ENCODE measurements around the gene SYT6.

Gene SYT6

GRCh38 chr1:114117654-114118053, 36.0 kb downstream of the SYT6 start:
- DNase-seq (ENCODE audit: low read depth): no peak

- DNase-seq (ENCODE audit: low read depth): no peak
These were observed 37.6 kb downstream of the SYT6 start for GRCh38 chr1:114116086-114116485.

- no peak for DNase-seq (ENCODE audit: low read depth)
These were observed 39.2 kb downstream of the SYT6 start for GRCh38 chr1:114114185-114115094.

DNA sequence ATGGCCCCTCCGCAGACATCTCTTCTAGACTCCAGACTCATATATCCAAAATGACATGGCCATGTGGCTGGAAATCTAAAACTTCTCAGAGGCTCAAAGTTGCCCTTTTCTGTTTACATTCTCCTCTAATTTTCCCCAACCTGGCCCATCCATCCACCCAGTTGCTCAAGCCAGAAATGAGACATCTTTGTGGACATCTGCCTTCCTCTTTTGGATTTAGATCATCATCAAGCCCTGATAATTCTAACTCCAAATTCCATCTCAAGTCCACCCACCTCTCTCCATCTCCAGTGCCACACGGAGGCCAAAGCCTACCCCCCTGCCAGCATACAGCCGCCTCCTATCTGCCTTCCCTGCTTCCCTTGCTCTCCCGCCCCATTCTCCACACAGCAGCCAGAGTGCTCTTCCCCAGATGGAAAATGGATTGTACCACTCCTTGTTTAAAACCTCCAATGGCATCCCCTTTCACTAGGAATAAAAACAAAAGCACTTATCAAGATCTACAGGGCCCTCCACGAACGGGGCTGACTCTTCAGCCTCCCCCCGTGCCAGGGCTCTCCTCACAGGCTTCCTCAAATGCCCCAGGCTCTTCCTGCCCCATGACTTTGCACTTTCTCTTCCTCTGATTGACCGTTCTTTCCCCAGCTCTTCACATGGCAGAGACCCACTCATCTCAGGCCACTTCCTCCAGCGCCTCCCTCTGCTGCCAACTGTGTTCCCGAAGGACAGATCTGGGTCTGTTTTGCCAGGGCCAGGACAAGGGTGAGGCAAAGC, 40.1 kb downstream of the SYT6 start:
- no peak for DNase-seq (ENCODE audit: low read depth)

DNA sequence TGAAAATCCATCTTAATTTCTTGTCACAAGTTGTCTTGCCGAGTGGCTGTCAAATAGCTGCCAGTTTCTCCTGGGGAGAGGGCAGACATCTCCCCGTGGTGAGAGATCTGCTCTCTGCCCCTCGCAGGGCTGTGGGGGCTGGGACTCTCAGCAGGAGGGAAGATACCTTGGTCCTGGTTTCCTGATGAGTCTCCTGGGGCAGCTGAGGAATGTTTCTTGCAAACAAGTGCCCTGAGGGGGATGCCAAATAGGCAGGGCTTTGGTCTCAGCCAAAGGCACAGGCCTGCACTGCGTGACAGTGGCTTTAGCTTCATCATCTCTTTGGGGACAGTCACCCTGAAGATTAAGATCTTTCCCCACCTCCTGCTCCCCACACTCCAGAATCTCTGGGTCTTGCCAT, 40.9 kb downstream of the SYT6 start:
- no peak for DNase-seq (ENCODE audit: low read depth)

DNA sequence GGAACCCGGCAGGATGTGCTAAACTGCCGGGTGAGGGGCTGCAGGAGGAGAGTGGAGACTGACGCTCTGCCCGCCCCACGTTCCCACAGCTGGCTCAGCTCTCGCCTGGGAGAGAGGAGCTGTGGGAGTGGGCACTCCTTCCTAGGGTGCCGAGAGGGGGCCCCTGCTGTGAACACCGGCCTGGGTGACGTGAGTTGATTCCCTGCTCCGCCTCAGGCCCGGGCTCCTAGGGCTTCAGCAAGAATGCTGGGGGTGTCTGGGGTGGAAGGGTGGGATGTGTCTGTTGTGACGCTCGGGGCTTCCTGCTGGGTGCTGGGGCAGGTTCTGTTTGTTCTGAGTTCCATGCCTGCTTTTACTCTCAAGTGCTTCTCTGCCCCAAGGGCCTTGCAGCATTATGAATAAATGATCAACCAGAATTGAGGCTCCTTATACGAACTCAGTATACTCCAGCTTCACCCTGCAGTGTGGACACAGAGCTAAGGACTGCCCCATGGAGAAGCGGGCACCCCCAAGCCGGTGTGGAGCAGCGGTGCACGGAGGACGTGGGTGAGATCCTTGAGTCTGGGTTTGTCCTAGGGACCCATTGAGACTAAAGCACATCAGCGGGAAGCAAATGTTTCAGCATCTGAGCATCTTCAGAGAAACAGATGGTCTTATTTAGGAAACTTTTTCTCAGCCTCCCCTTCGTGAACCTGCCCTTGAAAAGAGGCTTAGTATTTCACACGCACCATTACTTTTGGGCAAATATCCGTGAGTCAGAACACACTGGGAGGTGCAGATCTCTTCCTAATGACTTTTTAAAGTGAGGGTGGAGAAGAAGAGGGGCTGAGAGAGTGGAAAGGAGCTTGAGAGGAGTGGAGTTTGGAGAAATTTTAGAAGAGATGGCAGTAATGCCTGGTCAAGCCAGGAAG, 41.7 kb downstream of the SYT6 start:
- DNase-seq (ENCODE audit: low read depth): no peak

GRCh38 chr1:114109981-114110380, 43.7 kb downstream of the SYT6 start:
- no peak for DNase-seq (ENCODE audit: low read depth)

GRCh38 chr1:114108751-114109255, 44.9 kb downstream of the SYT6 start:
- no peak for DNase-seq (ENCODE audit: low read depth)

GRCh38 chr1:114107474-114108435, 45.9 kb downstream of the SYT6 start:
- no peak for DNase-seq (ENCODE audit: low read depth)

DNA sequence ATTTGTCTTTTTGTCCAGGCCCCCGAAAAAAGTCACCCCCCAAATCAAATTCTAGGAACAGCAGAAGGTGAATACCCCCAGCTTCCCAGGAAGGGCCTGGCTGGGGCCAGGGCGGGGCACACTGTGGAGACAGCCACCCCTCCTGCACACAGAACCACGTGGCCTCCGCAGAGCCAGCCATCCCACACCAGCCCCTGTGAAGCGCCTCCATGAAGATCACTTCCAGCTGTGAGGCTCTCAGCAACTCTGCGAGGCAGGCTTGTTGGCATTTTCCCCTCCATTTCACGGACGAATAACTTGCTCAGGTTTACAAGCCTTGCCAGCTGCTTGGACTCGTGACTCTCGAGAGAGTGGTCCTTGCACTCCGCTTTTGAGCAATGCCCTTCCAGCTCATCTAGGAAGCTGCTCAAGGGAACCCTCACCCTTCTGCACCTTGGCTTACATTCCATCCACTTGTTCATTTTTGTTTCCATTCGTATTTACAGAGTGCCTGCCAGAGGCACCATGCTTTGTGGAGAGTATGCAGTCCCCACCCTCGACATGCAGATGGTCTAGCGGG, 48.2 kb downstream of the SYT6 start:
- DNase-seq (ENCODE audit: low read depth): no peak

DNA sequence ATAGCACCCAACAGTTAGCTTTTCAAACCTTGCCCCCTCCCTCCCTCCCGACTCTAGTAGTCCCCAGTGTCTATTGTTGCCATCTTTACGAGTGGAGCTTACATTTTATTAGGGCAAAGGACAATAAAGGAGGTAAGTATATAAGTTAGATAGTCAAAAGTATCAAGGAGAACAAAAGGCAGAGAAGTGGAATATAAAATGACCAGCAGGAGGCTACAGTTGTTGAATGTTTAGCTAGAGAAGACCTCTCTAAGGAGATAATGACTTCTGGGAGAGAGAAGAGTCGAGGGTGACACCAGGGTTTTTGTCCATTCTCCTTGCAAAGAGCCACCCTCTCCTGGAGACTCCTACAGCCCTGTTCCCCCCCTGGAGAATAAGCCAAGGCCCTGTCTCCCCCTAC, 48.7 kb downstream of the SYT6 start:
- no peak for DNase-seq (ENCODE audit: low read depth)

DNA sequence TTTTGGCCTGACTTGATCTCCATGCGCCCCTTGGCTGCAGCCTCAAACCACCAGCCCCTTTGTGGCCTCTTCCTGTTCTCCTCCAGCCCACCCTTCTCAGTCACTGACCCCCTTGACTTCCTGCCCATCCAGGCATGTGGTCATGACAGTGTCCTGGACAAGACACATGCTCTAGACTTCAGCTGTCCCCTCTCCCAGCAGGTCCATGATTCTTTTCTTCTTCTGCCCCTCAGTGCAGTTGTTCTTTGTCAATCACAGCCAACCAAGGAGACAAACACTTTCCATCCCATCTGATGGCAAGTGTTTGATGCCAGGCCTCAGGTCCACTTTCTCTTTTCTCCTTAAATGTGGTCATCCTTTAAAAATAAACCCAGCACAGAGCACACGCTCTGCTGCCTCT, 49.7 kb downstream of the SYT6 start:
- no peak for DNase-seq (ENCODE audit: low read depth)

- no peak for DNase-seq (ENCODE audit: low read depth)
These were observed 51.5 kb downstream of the SYT6 start for GRCh38 chr1:114102136-114102535.

- no peak for DNase-seq (ENCODE audit: low read depth)
These were observed 53.5 kb downstream of the SYT6 start for GRCh38 chr1:114100148-114100547.

GRCh38 chr1:114099268-114099667, 54.4 kb downstream of the SYT6 start:
- no peak for DNase-seq (ENCODE audit: low read depth)

DNA sequence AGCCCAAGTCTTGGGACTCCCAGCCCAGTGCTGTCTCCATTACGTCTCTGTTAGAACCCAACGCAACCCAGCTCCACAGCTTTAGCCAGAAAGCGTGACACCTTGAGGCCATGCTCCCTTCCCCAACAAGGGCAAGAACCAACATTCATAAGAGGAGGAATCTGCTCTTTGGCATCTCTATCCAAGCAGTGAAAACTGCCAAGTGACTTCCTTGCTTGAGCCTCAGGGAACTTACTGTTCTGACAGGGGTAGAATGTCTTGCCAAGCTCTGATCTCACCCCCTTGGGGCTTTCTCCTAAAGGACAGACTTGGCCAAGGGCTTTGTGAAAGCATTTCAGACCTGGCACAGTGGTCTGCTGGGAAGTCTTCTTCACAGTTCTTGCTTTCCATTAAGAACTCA, 56.6 kb downstream of the SYT6 start:
- DNase-seq (ENCODE audit: low read depth): no peak

DNA sequence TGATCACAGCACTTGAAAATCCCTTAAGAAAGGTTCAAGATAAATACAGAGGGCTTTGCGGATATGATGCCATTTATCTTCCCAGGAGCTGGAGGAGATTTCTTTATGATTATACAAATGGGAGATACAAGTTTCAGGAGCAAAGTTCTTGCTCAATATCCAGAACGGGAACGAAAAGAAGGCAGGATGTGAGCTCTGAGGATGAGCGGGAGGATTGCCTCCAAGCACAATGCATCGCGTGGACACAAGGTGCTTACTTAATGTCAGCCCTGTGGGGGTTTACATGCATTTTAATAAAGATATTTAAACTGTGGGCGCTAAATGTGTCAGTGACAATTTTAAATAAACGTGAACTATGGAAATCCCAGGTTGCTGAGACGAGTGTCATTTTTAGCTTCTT, 59.0 kb downstream of the SYT6 start:
- DNase-seq (ENCODE audit: low read depth): no peak

GRCh38 chr1:114094363-114094634, 59.4 kb downstream of the SYT6 start:
- no peak for DNase-seq (ENCODE audit: low read depth)

DNA sequence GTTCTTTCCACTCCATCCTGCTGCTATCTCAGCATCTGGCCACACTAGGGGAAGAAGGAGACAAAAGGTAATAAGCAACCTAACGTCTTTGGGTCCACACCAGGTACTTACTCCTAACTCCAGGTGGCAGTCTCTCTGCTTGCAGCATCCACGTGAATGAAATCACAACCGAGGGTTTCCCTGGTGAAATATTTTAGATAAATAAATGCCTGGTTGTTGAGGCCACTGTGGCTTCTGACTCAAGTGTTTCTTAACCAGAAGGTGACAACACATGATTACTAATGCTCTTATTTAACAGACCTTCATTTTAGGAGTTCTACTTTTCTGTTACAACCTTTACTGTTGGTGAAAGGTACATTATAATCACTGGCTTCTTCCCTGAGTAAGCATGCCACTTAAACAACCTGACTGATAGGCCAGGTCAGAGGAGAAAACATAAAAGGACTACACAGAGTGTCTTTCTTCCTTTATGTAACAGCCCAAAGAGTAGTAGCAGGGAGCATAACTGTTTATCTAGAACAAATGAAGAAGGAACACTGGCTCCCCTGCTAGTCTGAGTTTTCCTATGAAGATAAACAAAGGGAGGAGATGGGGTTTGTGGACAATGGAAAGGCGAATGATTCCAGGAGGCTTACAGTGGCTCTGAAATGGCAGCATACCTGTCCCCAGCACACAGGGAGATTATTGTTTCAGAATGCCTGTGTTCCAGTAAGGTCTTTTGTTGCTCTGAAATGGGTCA, 59.9 kb downstream of the SYT6 start:
- no peak for DNase-seq (ENCODE audit: low read depth)
